RKO (cell line): Measurements from ENCODE around the gene NBAS.
"Not testable (repeated sequence)": the region's sequence is repeated elsewhere in the genome, so short reads cannot be mapped to it uniquely, and the experiment has no call there.

Source experiments
- DNase-seq: peaks from one replicate; pipeline ENCODE4 v3.0.0-alpha.2; 2016; ENCODE audit warnings: low spot score

The NBAS gene

DNA sequence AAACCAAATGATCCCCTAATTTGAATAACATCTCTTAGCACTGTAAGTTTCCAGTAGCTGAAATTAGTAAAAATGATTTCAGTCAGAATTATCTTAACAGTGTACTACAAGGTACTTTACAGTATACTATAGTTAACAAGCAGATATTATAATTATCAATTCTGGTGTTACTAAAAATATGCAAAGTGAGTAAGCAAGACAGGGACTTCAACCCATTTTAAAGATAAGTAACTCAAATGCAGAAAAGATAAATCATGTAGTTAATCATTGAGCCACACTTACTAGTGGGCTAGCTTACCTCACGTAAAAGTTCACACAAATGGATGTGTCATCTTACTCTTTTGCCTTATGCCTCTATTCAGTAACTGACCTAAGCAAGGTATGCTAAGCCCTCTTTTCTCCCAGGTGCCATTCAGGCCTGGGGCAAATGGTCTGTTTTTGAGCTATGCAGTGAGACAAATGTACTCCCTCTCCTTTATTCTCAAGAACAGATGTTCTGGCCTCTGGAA, 101.0 kb downstream of the NBAS start:
- DNase-seq, result no peak

DNA sequence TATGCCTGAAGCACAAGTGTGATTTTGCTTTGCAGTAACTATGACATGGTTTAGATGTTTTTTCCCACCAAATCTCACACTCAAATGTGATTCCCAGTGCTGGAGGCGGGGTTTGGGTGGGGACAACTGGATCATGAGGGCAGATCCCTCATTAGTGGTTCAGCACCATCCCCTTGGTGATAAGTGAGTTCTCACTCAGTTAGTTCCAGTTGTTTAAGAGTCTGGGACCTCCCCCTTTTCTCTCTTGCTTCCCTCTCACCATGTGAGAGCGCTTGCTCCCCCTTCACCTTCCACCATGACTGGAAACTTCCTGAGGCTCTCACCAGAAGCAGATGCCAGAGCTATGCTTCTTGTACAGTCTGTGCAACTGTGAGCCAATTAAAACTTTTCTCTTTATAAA, 102.9 kb downstream of the NBAS start:
- no peak for DNase-seq

DNA sequence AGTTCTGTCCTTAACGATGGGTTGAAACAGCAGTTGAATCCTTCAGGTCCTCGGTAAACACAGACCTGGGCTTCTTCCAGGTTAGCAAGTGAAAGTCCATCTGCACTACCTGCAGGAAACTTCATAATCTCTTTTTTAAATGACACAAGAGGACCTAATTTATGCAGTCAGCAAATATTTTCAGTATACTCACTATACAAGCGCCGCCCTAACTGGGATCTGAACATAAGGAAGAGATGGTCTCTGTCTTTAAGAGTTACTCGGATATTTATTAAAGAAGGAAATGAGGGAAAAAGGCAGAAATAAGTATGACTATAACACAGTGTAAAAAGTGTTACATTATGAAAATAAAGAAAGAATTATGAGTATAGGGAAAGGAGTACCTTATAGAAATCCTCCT, 103.3 kb downstream of the NBAS start:
- DNase-seq, result no peak

DNA sequence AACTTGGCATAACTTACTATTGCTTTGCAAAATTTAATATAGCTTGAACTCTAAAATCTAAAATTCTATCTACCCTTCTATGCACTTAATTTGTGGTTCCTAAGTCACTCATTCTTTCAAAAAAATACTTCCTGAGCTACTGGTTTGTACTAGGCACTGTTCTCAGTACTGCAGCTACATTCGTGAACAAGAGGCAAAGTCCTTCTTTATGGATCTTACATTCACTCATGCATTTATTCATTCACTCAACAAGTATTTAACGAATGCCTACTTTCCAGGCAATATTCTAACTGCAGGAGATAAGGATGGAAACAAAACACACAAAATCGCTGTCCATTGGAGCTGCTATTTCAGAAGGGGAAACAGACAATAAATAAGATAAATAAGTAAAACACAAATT, 104.8 kb downstream of the NBAS start:
- DNase-seq, result no peak

DNA sequence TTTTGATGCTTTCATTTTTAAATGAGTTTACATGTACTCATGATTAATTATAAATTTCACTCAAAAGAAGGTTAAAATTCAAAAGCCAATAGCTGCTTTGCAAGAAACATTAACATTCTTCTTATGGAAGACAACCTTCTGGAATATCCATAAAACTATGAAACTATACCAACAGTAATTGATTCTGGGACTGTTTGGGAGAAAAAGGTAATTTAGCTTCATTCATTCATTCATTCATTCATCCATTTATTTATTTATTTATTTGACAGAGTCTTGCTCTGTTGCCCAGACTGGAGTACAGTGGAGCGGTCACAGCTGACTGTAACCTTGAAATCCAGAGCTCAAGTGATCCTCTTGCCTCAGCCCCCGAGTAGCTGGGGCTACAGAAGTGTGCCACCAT, 110.3 kb downstream of the NBAS start:
- no peak for DNase-seq

DNA sequence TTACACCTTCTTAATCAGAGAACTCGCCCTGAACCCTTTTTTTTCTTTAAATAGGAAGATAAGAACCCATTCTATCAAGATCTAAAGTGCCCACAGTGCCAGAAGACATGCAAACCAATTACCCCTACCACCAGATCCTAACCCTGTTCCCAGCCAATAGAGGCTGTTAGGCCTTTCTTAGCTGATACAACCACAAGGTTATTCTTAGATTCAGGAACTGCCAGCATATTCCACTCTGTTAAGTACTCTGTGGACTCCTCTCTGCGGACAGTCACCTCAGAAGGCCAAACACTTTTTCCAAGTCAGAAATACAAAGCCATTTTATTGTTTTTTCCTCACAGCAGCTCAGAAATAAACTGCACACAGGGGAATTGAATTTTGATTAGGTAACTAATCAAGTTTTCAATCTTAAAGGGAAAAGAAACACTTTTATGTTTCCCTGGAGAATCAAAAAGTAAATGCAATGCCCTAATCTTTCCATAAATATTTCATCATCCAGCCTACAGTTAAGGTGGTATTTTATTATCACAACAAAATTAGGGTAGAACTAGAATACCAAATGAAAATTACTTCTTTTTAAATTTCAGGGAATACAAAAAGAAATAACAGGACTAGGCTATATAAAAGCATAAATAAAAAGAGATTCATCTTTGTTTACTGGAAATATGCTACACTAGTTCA, 111.4 kb downstream of the NBAS start:
- no peak for DNase-seq

DNA sequence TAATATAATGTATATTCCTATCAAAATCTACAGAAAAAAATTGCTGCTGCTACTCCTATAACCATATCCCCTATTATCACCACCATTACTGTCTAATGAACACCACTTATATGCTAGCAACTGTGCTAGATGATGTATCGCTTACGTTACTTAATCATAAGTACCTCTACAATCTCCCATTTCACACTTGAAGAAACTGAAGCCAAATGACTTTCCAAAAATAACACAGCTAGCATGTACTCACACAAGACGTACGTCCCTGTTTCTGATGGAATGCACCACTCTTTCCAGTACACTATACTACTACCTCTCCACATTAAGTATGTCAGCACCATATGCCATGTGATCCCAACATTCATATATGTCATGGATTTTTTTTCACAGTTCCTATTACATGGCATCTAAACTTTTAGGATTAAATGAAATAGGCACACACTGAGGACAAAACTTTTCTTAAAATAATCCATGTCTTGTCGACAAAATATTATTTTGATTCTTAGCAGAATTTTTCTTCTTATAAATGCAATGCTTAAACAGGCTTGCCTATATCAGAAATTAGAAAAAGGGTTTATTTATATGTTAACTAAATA, 112.8 kb downstream of the NBAS start:
- DNase-seq, result no peak

DNA sequence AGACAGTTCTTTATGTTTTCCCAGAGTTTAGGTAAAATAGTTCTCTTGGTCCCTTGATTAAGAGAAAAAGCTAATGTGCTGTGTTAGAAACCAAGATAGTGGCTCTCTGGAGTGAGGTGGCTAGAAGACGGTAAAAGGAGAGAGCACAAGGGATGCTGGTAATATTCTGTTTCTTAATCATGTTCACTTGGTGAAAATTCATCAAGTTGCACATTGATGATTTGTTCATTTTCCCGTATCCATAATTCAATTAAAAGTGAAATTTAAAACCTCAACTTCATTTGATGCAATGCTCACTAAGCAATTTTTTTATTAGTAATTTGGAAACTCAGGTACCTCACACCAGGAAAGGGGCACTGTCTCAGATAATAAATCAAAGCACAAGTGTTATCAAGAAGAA, 113.8 kb downstream of the NBAS start:
- no peak for DNase-seq

DNA sequence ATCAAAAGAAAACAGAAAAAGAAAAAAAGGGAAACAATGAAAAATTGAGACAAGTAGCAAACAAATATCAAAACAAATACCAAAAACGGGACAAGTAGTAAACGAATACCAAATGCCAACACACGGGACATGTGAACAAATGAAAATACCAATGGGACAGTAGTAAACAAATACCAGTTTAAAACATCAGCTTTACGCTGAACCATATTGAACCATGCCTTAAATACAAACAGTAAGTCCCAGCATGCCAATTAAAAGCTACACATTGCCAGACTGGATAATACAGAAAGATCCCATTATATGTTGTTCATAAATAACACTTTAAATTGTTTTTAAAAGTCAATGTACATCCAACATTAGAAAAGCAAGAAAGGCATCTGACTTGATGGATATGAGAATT, 114.2 kb downstream of the NBAS start:
- DNase-seq, result no peak

DNA sequence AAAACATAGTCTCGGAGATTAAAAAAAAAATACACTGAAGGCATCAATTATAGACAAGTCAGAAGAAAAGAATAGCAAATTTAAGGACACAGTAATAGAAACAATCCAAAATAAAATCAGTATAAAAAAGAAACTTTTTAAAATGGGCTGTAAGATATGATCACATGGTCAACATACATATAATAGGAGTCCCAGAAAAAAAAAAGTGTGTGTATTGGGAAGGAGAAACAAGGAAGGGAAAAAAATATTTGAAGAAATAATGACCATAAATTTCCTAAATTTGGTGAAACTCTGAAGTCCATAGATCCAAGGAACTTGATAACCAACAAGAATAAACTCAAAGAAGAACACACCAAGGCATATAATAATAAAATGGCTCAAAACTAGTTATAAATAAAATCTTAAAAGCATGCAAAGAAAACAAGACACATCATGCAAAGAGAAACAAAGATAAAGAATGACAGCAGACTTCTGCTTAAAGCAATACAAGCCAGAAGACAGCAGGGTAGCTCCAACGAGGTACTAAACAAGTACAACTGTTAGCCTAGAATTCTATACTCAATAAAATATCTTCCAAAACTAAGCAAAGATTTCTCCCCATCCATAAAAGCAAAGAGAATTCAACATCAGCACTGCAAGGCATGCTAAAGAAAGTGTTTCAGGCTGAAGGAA, 115.1 kb downstream of the NBAS start:
- DNase-seq, result no peak

DNA sequence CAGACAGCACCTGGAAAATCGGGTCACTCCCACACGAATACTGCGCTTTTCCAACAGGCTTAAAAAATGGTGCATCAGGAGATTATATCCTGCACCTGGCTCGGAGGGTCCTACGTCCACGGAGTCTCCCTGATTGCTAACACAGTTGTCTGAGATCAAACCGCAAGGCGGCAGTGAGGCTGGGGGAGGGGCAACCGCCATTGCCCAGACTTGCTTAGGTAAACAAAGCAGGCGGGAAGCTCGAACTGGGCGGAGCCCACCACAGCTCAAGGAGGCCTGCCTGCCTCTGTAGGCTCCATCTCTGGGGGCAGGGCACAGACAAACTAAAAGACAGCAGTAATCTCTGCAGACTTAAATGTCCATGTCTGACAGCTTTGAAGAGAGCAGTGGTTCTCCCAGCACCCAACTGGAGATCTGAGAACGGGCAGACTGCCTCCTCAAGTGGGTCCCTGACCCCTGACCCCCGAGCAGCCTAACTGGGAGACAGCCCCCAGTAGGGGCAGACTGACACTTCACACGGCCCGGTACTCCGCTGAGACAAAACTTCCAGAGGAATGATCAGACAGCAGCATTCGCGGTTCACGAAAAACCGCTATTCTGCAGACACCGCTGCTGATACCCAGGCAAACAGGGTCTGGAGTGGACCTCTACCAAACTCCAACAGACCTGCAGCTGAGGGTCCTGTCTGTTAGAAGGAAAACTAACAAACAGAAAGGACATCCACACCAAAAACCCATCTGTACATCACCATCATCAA, 121.2 kb downstream of the NBAS start:
- not testable (repeated sequence) for DNase-seq

DNA sequence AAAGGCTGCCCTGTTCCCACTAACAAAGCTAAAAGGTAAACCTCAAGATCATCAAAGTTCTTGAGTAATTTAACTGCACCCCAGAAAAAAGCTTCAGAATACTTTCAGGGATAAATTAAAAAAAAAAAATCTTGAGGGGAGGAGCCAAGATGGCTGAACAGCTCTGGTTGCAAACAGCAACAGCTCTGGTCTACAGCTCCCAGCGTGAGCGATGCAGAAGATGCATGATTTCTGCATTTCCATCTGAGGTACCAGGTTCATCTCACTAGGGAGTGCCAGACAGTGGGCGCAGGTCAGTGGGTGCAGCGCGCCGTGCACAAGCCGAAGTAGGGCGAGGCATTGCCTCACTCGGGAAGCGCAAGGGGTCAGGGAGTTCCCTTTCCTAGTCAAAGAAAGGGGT, 121.8 kb downstream of the NBAS start:
- not testable (repeated sequence) for DNase-seq

DNA sequence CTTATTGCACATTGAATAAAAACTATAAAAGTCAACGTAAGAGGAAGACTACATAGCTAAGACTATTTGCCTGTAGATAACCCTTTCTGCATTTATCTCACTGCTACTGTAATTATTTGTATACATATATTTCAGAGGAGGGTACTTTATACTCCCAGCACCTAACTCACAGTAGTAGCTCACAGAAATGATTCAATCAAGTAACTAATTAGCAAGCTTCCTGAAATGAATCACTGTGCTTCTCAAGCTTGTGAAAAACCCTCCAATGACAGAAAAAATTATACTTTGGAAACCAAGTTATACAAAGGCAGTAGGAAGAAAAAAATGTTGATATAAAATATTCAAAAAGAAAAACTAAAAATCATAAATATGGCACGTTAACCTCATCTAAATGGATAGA, 124.9 kb downstream of the NBAS start:
- DNase-seq, result no peak

DNA sequence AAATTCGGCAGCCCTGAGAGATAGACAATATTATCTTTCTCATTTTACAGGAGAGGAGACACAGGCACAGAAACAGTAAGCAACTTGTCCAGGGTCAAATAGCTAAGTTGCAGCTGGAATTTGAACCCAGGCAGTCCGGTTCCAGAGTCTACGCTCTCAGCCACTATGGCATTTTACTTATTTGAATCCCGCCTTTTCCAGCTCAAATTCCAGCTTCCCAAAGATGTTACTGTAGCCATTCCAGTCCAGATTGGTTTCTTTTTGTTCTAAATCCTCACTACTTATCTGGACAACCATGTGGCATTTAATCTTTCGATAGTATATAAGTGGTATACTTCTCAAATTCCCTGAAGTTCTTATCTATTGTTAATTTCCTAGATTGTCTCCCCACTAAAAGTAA, 125.7 kb downstream of the NBAS start:
- DNase-seq, result no peak

DNA sequence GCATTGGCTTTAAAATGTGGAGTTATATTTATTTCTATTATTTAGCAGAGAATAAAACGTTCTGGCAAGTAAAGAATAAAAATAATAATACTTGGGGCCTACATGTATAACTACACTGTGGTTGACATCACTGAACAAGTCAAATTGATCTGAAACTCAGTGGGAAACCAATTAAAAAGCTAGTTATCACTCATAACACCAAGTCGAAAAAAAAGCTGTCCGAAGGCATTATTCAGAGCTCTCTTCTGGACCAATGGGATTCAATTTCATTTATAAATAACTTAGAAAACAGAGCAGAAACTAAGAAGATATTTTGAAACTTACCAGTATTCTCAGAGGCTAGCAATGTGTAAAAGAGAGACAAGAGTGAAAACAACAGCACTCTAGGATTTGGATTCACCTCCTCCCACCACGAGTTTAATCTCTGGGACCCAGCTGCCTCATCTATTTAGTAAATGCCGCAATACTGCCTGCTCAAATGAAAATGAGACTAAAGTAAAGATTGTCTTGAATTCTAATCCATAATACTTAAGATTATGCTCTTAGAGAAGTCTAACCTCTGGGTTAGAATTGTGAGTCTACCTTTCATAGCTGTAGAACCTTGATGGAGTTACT, 128.4 kb downstream of the NBAS start:
- no peak for DNase-seq

DNA sequence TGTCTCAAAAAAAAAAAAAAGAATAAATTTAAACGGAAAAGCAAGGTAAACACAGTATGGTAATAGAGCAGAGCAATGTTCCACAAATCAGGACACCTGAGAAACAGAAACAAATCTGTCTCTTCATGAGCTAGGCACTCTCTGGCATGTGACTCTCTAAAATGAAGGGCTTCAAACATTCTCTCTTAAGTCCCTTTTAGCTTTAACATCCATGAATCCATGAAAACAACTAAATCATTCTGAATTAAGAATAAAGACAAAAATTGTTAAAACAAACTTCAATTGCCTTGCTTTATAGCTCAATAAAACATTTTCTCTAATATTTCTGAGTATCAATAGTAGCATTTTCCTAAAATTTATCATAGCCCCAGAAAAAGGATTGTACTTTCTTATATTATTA, 132.1 kb downstream of the NBAS start:
- no peak for DNase-seq

DNA sequence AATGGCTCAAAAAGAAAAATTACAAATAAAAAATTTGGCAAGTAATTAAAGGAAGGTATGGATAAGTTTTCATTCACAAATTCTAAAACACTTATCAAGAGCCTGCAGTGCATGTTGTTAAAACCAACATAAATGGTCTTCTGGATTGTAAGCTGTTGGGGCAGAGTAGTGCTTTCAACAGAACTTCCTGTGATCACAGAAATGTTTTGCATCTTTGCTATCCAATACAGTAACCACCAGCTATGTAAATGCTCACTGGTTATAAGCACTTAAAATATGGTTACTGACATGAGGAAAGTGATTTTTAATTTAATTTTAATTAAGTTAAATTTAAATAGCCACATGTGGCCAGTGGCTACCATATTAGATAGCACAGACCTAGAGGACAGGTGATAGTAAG, 133.1 kb downstream of the NBAS start:
- DNase-seq, result no peak

DNA sequence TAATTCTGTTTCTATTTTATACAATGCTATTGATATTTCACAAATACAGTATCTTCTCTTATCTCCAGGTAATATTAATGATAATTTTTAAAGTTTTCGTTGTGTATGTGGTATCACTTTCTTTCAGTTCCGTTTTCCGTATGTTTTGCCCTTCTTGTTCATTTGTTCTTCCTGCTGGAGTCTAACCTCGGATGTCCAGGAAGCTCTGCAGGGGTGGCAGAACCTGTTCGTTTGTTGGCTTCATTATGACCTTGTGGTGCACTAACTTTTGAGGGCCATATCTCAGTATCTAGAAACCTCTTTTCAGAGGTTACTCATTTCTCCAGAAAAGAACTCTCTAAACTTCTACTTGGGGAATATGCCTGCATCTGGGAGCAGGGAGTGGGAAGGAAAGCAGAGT, 134.5 kb downstream of the NBAS start:
- no peak for DNase-seq

DNA sequence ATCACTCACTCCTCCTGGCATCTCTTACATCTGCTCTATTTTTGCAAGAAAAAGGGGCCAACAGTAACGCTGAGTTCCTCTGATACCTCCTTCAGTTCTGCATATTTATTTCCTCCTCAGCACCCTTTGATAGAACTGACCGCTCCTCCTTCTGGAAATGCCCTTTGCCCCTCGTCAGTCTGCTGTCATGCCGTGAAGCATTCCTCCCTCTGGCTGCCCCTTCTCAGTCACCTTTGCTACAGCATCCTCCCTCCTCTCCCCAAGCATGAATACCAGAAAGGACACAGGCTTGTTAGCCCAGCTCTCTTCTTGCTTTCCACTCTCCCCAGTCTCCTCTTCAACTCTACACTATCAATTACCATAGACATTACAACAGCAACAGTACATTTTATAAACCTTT, 135.4 kb downstream of the NBAS start:
- no peak for DNase-seq

DNA sequence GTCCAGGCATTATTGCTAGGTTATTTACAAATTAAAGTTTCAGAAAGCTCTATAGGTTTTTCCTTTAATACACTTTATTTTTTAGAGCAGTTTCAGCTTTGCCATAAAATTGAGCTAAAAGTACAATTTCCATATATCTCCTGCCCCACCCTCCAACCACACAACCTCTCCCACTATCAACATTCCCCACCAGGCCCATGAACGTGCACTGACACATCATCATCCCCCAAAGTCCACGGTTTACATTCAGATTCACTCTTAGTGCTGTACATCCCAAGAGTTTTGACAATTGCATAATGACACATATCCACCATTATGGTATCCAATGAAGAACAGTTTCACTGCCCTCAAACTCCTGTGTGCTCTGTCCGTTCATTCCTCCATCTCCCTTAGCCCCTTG, 139.4 kb downstream of the NBAS start:
- no peak for DNase-seq

DNA sequence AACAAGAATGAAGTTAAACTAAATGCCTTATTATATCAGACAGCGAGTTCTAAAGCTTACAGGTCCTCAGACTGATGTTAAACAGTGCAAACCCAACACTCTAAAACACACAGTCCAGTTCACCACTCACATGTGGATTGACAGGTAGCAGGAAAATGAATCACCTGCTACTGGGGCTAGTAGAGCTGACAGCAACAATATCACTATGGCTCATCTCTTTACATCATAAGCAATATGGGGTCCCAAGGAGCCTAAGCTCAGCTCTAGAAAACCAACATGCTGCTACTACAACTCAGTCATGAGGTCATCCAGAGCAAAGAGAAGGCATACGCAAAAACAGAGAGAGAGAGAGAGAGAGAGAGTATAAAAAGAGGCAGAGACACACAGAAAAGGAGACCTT, 145.4 kb downstream of the NBAS start:
- no peak for DNase-seq

DNA sequence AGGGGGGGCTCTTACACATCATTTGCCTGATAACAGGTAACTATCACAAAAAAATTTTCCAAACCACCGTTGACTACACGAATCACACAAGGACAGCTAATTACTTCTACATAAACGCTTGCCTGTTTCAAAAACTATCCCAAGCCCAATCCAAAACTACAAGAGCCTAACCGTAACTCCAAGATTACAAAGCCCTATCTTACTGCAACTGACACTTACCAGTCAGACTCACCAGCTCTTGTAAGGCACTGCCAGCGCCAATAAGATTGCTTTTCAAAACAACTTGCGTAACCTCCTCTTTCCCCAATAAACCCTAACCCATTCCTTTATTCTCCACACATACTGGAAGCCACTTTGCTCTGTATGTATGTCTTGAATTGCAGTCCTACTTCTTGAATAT, 148.4 kb downstream of the NBAS start:
- DNase-seq, result no peak
